ENCODE measurements around the gene BLOC1S4.
A peak's percentile ranks its signal among the peaks of the same experiment; 100 is the strongest.

BLOC1S4 gene

DNA sequence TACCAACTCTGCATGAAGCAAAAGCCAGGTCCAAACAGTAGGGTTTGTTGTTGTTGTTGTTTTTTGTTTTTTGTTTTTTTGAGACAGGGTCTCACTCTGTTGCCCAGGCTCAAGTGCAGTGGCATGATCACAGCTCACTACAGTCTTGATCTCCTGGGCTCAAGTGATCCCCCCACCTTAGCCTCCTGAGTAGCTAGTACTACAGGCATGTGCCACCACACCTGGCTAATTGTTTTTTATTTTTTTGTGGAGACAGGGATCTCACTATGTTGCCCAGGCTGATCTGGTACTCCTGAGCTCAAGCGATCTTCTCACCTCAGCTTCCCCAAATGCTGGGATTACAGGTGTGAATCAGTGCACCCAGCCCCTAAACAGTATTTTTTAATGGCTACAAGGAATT lies 16.1 kb upstream of the BLOC1S4 start:
- Histone ChIP-seq H3K9me3 (ENCODE audit: control insufficient read depth, low read length) (no peaks in the 10 kb centered on the region), H3K27ac (ENCODE audit: insufficient read depth, low read length, poor library complexity, severe bottlenecking) (peak overlapping the region; percentile 35), H3K36me3 (ENCODE audit: control insufficient read depth, insufficient read depth, low read length) (peaks cover 5% of the 10 kb centered on the region), H3K4me3 (ENCODE audit: insufficient read depth, low read depth, low read length, poor library complexity, severe bottlenecking) (no peak overlapping the region), H3K4me1 (ENCODE audit: control insufficient read depth, insufficient read depth, low read length, poor library complexity, severe bottlenecking) (peaks cover 52% of the 10 kb centered on the region), H3K27me3 (replicated peaks; ENCODE audit: control insufficient read depth, insufficient read depth, low read length, poor library complexity, severe bottlenecking) (no peaks in the 10 kb centered on the region)
- DNase-seq: no peak

- Histone ChIP-seq H3K27me3 (replicated peaks; ENCODE audit: control insufficient read depth, insufficient read depth, low read length, poor library complexity, severe bottlenecking) (no peaks in the 10 kb centered on the region), H3K27ac (ENCODE audit: insufficient read depth, low read length, poor library complexity, severe bottlenecking) (no peak overlapping the region), H3K9me3 (ENCODE audit: control insufficient read depth, low read length) (no peaks in the 10 kb centered on the region), H3K4me1 (ENCODE audit: control insufficient read depth, insufficient read depth, low read length, poor library complexity, severe bottlenecking) (peaks cover 46% of the 10 kb centered on the region), H3K4me3 (ENCODE audit: insufficient read depth, low read depth, low read length, poor library complexity, severe bottlenecking) (no peak overlapping the region), H3K36me3 (ENCODE audit: control insufficient read depth, insufficient read depth, low read length) (peaks cover 9% of the 10 kb centered on the region)
- peak in 1 of 3 donors; percentile 16 for DNase-seq
These were observed 14.6 kb upstream of the BLOC1S4 start for GRCh38 chr4:6701371-6701770.

DNA sequence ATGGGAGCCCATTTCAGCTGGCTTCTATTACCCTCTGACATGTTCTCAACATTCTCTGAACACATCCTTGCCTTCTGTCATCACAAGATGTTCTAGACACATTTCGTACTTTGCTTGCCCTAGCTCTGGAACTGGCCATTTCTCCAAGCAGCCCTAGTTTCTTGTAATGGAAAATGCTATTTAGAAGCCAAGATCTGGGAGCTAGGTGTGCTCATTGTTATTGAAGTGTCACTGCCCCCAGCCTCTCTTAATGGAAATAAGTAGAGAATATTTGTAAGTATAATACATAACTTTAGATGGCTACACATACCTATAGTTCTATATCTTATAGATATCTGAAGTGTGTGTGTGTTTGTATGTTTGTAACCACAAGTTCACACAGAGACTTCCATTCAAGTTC lies 13.2 kb upstream of the BLOC1S4 start:
- Histone ChIP-seq H3K4me3 (ENCODE audit: insufficient read depth, low read depth, low read length, poor library complexity, severe bottlenecking) (no peak overlapping the region), H3K9me3 (ENCODE audit: control insufficient read depth, low read length) (no peaks in the 10 kb centered on the region), H3K4me1 (ENCODE audit: control insufficient read depth, insufficient read depth, low read length, poor library complexity, severe bottlenecking) (peaks cover 44% of the 10 kb centered on the region), H3K27me3 (replicated peaks; ENCODE audit: control insufficient read depth, insufficient read depth, low read length, poor library complexity, severe bottlenecking) (no peaks in the 10 kb centered on the region), H3K36me3 (ENCODE audit: control insufficient read depth, insufficient read depth, low read length) (peaks cover 14% of the 10 kb centered on the region), H3K27ac (ENCODE audit: insufficient read depth, low read length, poor library complexity, severe bottlenecking) (no peak overlapping the region)
- DNase-seq: no peak

GRCh38 chr4:6703786-6704185 lies 12.2 kb upstream of the BLOC1S4 start:
- H3K4me1 ChIP-seq (ENCODE audit: control insufficient read depth, insufficient read depth, low read length, poor library complexity, severe bottlenecking): peaks cover 38% of the 10 kb centered on the region
- no peak overlapping the region for H3K27ac ChIP-seq (ENCODE audit: insufficient read depth, low read length, poor library complexity, severe bottlenecking)
- H3K36me3 ChIP-seq (ENCODE audit: control insufficient read depth, insufficient read depth, low read length): peaks cover 15% of the 10 kb centered on the region
- no peak for DNase-seq
- no peak overlapping the region for H3K4me3 ChIP-seq (ENCODE audit: insufficient read depth, low read depth, low read length, poor library complexity, severe bottlenecking)
- no peaks in the 10 kb centered on the region for H3K9me3 ChIP-seq (ENCODE audit: control insufficient read depth, low read length)
- no peaks in the 10 kb centered on the region for H3K27me3 ChIP-seq (replicated peaks; ENCODE audit: control insufficient read depth, insufficient read depth, low read length, poor library complexity, severe bottlenecking)

DNA sequence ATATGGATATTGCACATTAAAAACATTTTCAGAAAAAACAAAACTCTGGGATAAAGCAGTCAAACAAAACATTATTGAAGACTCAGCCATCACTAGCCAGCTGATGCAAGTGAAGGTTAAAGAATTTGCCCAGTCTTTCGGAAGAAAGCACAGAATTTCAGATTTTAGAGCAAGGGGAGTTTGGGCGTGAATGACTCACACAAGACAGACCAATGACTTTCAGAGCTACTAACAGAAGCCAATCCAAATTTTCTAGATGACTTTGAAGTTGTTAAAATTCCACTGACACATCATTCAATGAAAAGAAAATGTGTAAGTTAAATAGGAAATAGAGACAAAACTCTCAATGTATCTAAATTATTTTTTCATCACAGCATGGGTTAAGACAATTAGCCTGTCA lies 10.3 kb upstream of the BLOC1S4 start:
- no peak for DNase-seq
- Histone ChIP-seq H3K27ac (ENCODE audit: insufficient read depth, low read length, poor library complexity, severe bottlenecking) (no peak overlapping the region), H3K27me3 (replicated peaks; ENCODE audit: control insufficient read depth, insufficient read depth, low read length, poor library complexity, severe bottlenecking) (no peaks in the 10 kb centered on the region), H3K4me3 (ENCODE audit: insufficient read depth, low read depth, low read length, poor library complexity, severe bottlenecking) (no peak overlapping the region), H3K36me3 (ENCODE audit: control insufficient read depth, insufficient read depth, low read length) (peaks cover 15% of the 10 kb centered on the region), H3K9me3 (ENCODE audit: control insufficient read depth, low read length) (no peaks in the 10 kb centered on the region), H3K4me1 (ENCODE audit: control insufficient read depth, insufficient read depth, low read length, poor library complexity, severe bottlenecking) (peaks cover 31% of the 10 kb centered on the region)

- H3K36me3 ChIP-seq (ENCODE audit: control insufficient read depth, insufficient read depth, low read length): peaks cover 15% of the 10 kb centered on the region
These were observed 9.8 kb upstream of the BLOC1S4 start for GRCh38 chr4:6706173-6706572.

DNA sequence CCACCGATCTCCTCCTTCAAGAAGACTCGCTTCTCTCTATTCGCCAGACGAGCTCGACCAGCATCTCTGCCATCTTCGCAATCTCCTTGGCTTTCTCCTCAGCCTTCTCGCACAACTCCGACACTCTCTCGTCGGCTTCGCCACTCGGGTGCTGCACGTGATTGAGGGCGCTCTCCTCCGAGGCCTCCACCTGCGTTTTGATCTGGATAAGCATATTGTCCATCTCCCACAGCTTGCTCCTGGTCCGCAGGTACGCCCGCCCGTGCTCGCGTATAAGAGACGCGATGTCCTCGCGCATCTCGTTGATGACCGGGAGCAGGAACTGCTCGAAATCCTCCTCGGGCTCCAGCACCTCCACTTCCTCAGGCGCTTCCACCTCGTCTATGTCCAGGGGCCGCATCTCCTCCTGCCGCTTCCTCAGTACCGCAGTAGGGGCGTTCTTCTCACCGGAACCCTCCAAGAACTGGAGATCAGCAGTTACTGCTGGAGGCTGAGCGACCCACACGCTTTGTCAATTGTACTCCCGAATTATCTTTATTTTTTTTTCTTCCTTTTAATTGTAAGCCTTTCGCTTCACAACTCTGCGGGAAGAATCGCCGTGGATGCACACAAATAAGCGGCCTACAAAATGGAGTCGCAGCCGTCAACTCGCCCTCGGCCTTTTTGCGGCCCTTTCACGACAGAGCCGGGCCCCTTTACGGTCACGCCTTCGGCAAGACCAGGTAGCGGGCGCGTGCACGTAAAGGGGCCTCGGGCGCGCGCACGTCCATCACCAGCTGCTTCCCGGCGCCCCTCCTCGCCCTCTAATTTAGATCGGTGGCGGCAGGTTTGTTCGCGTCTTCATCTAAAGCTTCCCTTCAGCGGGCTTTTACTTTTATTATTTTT lies 6.5 kb upstream of the BLOC1S4 start, which contains the start of gene MRFAP1L1:
Gene MRFAP1L1, minus strand, starts transcription at position 636 of the 885 bp plus-strand sequence. Its CDS starts 236 bp downstream, at position 400.
- H3K36me3 ChIP-seq (ENCODE audit: control insufficient read depth, insufficient read depth, low read length): peaks cover 10% of the 10 kb centered on the region
- peaks cover 31% of the 10 kb centered on the region for H3K4me1 ChIP-seq (ENCODE audit: control insufficient read depth, insufficient read depth, low read length, poor library complexity, severe bottlenecking)

More at GRCh38 chr4:6706173-6706572, 9.8 kb upstream of the BLOC1S4 start:
- Histone ChIP-seq H3K4me1 (ENCODE audit: control insufficient read depth, insufficient read depth, low read length, poor library complexity, severe bottlenecking) (peaks cover 31% of the 10 kb centered on the region), H3K27me3 (replicated peaks; ENCODE audit: control insufficient read depth, insufficient read depth, low read length, poor library complexity, severe bottlenecking) (no peaks in the 10 kb centered on the region), H3K4me3 (ENCODE audit: insufficient read depth, low read depth, low read length, poor library complexity, severe bottlenecking) (no peak overlapping the region), H3K27ac (ENCODE audit: insufficient read depth, low read length, poor library complexity, severe bottlenecking) (no peak overlapping the region), H3K9me3 (ENCODE audit: control insufficient read depth, low read length) (no peaks in the 10 kb centered on the region)
- DNase-seq: no peak

GRCh38 chr4:6710282-6710681 lies 5.7 kb upstream of the BLOC1S4 start:
- H3K4me1 ChIP-seq (ENCODE audit: control insufficient read depth, insufficient read depth, low read length, poor library complexity, severe bottlenecking): peaks cover 28% of the 10 kb centered on the region

More for the DNA sequence above, 6.5 kb upstream of the BLOC1S4 start, which contains the start of gene MRFAP1L1:
- DNase-seq: peak; percentile 92 to 95 (median 95)
- H3K4me3 ChIP-seq (ENCODE audit: insufficient read depth, low read depth, low read length, poor library complexity, severe bottlenecking): peak within 1 kb of the TSS; percentile 71
- no peaks in the 10 kb centered on the region for H3K9me3 ChIP-seq (ENCODE audit: control insufficient read depth, low read length)
- H3K27me3 ChIP-seq (replicated peaks; ENCODE audit: control insufficient read depth, insufficient read depth, low read length, poor library complexity, severe bottlenecking): no peaks in the 10 kb centered on the region
- peak within 1 kb of the TSS; percentile 88 for H3K27ac ChIP-seq (ENCODE audit: insufficient read depth, low read length, poor library complexity, severe bottlenecking)

DNA sequence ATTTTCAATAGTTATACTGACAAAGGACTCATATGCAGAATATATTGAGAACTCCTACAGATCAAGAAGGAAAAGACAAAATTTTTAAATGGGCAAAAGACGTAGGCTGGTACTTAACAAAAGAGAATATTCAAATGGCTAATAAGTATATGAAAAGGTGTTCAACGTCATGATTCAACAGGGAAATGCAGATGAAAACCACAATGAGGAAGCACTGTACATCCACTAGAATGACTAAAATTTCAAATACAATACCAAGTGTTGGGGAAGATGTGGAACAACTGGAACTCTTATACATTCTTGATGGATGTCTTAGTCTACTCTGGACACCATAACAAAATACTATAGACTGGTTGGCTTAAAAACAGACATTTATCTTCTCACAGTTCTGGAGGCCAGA lies 5.0 kb upstream of the BLOC1S4 start:
- DNase-seq: no peak
- H3K4me1 ChIP-seq (ENCODE audit: control insufficient read depth, insufficient read depth, low read length, poor library complexity, severe bottlenecking): peaks cover 30% of the 10 kb centered on the region

More at GRCh38 chr4:6710282-6710681, 5.7 kb upstream of the BLOC1S4 start:
- no peaks in the 10 kb centered on the region for H3K27me3 ChIP-seq (replicated peaks; ENCODE audit: control insufficient read depth, insufficient read depth, low read length, poor library complexity, severe bottlenecking)
- peak overlapping the region; percentile 71 for H3K4me3 ChIP-seq (ENCODE audit: insufficient read depth, low read depth, low read length, poor library complexity, severe bottlenecking)
- peaks cover 10% of the 10 kb centered on the region for H3K36me3 ChIP-seq (ENCODE audit: control insufficient read depth, insufficient read depth, low read length)
- DNase-seq: no peak
- no peaks in the 10 kb centered on the region for H3K9me3 ChIP-seq (ENCODE audit: control insufficient read depth, low read length)
- H3K27ac ChIP-seq (ENCODE audit: insufficient read depth, low read length, poor library complexity, severe bottlenecking): peak overlapping the region; percentile 88

GRCh38 chr4:6714954-6715353 lies 1.0 kb upstream of the BLOC1S4 start:
- Histone ChIP-seq H3K27me3 (replicated peaks; ENCODE audit: control insufficient read depth, insufficient read depth, low read length, poor library complexity, severe bottlenecking) (no peaks in the 10 kb centered on the region), H3K4me3 (ENCODE audit: insufficient read depth, low read depth, low read length, poor library complexity, severe bottlenecking) (no peak overlapping the region), H3K27ac (ENCODE audit: insufficient read depth, low read length, poor library complexity, severe bottlenecking) (no peak overlapping the region), H3K4me1 (ENCODE audit: control insufficient read depth, insufficient read depth, low read length, poor library complexity, severe bottlenecking) (peaks cover 19% of the 10 kb centered on the region), H3K9me3 (ENCODE audit: control insufficient read depth, low read length) (no peaks in the 10 kb centered on the region), H3K36me3 (ENCODE audit: control insufficient read depth, insufficient read depth, low read length) (no peaks in the 10 kb centered on the region)
- DNase-seq: no peak

More for the DNA sequence above, 5.0 kb upstream of the BLOC1S4 start:
- no peak overlapping the region for H3K4me3 ChIP-seq (ENCODE audit: insufficient read depth, low read depth, low read length, poor library complexity, severe bottlenecking)
- H3K36me3 ChIP-seq (ENCODE audit: control insufficient read depth, insufficient read depth, low read length): peaks cover 9% of the 10 kb centered on the region
- H3K27me3 ChIP-seq (replicated peaks; ENCODE audit: control insufficient read depth, insufficient read depth, low read length, poor library complexity, severe bottlenecking): no peaks in the 10 kb centered on the region
- H3K27ac ChIP-seq (ENCODE audit: insufficient read depth, low read length, poor library complexity, severe bottlenecking): no peak overlapping the region
- no peaks in the 10 kb centered on the region for H3K9me3 ChIP-seq (ENCODE audit: control insufficient read depth, low read length)
